K562 (cell line): ENCODE data around the gene ACTN3. TPM values are rescaled to one million over a fixed set of nuclear protein-coding genes. Genes with fewer than 3 reads are reported as not detected.

ENCODE experiments used
- ARID1B ChIP-seq: fragments of 450-650 bp; IDR thresholded peaks from 2 replicates; pipeline ENCODE4 v1.6.1; 2016; ENCODE audit warnings: antibody characterized with exemption, mild to moderate bottlenecking, inconsistent platforms
- CBX8 ChIP-seq: fragments of 200-600 bp; sonication (generic); IDR thresholded peaks from 2 replicates; pipeline ENCODE4 v1.6.1; 2012; ENCODE audit warnings: borderline replicate concordance, mixed run types, low read depth, mild to moderate bottlenecking, moderate library complexity, mixed read lengths, low read length, control low read depth, inconsistent platforms; ENCODE audit not compliant: poor library complexity, severe bottlenecking; ENCODE audit errors: extremely low read depth
- CTBP1 ChIP-seq: fragments of 450-650 bp; IDR thresholded peaks from 2 replicates; pipeline ENCODE4 v1.6.1; 2016; ENCODE audit warnings: borderline replicate concordance
- FOXM1 ChIP-seq, 2 experiments: fragments of 450-650 bp in 1 of 2; sonication (generic) in 1 of 2; formaldehyde crosslinking in 1 of 2; IDR thresholded peaks; 2 replicates each; pipeline versions ENCODE4 v1.6.1 to v1.9.0; 2017 to 2022; ENCODE audit warnings: low read depth in 2 of 2, mild to moderate bottlenecking in 2 of 2, missing genetic modification reagents in 1 of 2, moderate library complexity in 1 of 2
- GTF2A2 ChIP-seq: IDR thresholded peaks from 2 replicates; pipeline ENCODE4 v1.6.1; 2016; ENCODE audit warnings: mild to moderate bottlenecking, missing genetic modification characterization, missing compliant biosample characterization
- JUND ChIP-seq, 2 experiments: IDR thresholded peaks; 2 replicates in 1 of 2; 3 replicates in 1 of 2; pipeline ENCODE4 v1.6.1; 2011; ENCODE audit warnings: borderline replicate concordance in 2 of 2, low read depth in 2 of 2, low read length in 2 of 2, improper control_type of control experiment in 1 of 2, missing biosample characterization in 1 of 2, missing genetic modification characterization in 1 of 2, missing genetic modification reagents in 1 of 2
- LCOR ChIP-seq: sonication (generic); formaldehyde crosslinking; IDR thresholded peaks from 2 replicates; pipeline ENCODE4 v1.8.0; 2022; ENCODE audit warnings: mild to moderate bottlenecking, missing genetic modification reagents
- MAX ChIP-seq: sonication (generic); formaldehyde crosslinking; IDR thresholded peaks from 2 replicates; pipeline ENCODE4 v1.9.0; 2022; ENCODE audit warnings: mild to moderate bottlenecking, missing genetic modification reagents
- MCM7 ChIP-seq, 2 experiments: fragments of 450-650 bp; IDR thresholded peaks; 2 replicates each; pipeline ENCODE4 v1.6.1; 2016 to 2018
- MTA2 ChIP-seq: fragments of 450-650 bp; IDR thresholded peaks from 2 replicates; pipeline ENCODE4 v1.6.1; 2016; ENCODE audit warnings: low read depth
- NFXL1 ChIP-seq: fragments of 450-650 bp; formaldehyde crosslinking; IDR thresholded peaks from 2 replicates; pipeline ENCODE4 v1.4.0; 2021; ENCODE audit warnings: mild to moderate bottlenecking
- PBX2 ChIP-seq, 2 experiments: IDR thresholded peaks in 1 of 2; conservative IDR thresholded peaks in 1 of 2; 2 replicates each; pipeline ENCODE4 v1.6.1; 2016; ENCODE audit warnings: low read depth in 2 of 2, mild to moderate bottlenecking in 1 of 2, missing compliant biosample characterization in 1 of 2, missing genetic modification characterization in 1 of 2, moderate library complexity in 1 of 2
- SIN3B ChIP-seq: fragments of 450-650 bp; IDR thresholded peaks from 2 replicates; pipeline ENCODE4 v1.6.1; 2017; ENCODE audit warnings: low read depth, mild to moderate bottlenecking, moderate library complexity
- SRSF7 ChIP-seq: fragments of 200-400 bp; formaldehyde crosslinking; optimal IDR thresholded peaks from 2 replicates; pipeline ENCODE3; 2017; ENCODE audit warnings: mild to moderate bottlenecking, low read depth, low read length
- TSHZ1 ChIP-seq: fragments of 250-450 bp; sonication (Bioruptor Pico); IDR thresholded peaks from 2 replicates; pipeline ENCODE4 v1.4.0; 2020; ENCODE audit warnings: mild to moderate bottlenecking, moderate library complexity
- ZNF436 ChIP-seq: fragments of 250-450, 450-650 bp; sonication (Bioruptor Pico); formaldehyde crosslinking; IDR thresholded peaks from 2 replicates; pipeline ENCODE4 v1.7.0; 2020; ENCODE audit warnings: mild to moderate bottlenecking
- polyA plus RNA-seq, 8 experiments: library from polyadenylated mRNA; depleted of rRNA in 4 of 8; stranded (reverse) in 5 of 8; unstranded in 3 of 8; fragments of >200 nt; fragmentation: Nextera tagmentation in 2 of 8; fragmentation: Illumina TruSeq in 1 of 8; extraction: Ambion mirVana in 2 of 8; extraction: Trizol in 1 of 8; gene quantifications; 2 replicates each; pipeline versions ENCODE4 v1.2.1 to v1.2.3, GENCODE V29; 2011 to 2014; ENCODE audit warnings: inconsistent platforms in 1 of 8, missing spikeins in 1 of 8
- total RNA-seq, 7 experiments: library from RNA; depleted of rRNA in 6 of 7; stranded (reverse); fragments of >200 nt in 6 of 7; fragmentation: Illumina TruSeq in 2 of 7; extraction: Trizol in 2 of 7; gene quantifications; 2 replicates each; pipeline versions ENCODE4 v1.2.1 to v1.2.3, GENCODE V29; 2011 to 2021; ENCODE audit warnings: low replicate concordance in 1 of 7
- TF ChIP-seq, protein P1 (sequence below): fragments of 200-800 bp; sonication (Bioruptor generic); IDR thresholded peaks from 2 replicates; pipeline ENCODE4 v1.6.1; 2017; ENCODE audit warnings: missing genetic modification characterization, missing compliant biosample characterization

The ACTN3 gene
- total and polyA plus RNA-seq, 9 of the 15 experiments (the other 6 are each of a cell fraction or from before 2014, with no cell fraction given) = not detected

GRCh38 chr11:66568124-66568916, 21.6 kb downstream of the ACTN3 start, which contains the start of gene CTSF (continued):
- TF ChIP-seq SRSF7 (no peak), MTA2 (no peak), GTF2A2 (no peak), MCM7 (IDR thresholded peaks at IDR 0.05) (no peak), CBX8 (no peak), PBX2 (CRISPR knock-in tag; IDR thresholded peaks at IDR 0.05; ENCODE audit: low read depth) (no peak), PBX2 (tag; conservative IDR thresholded peaks at IDR 0.05; ENCODE audit: low read depth) (no peak), NFXL1 (CRISPR knock-in tag) (no peak), ZNF436 (no peak), FOXM1 (IDR thresholded peaks at IDR 0.05; ENCODE audit: low read depth) (no peak), FOXM1 (CRISPR knock-in tag; IDR thresholded peaks at IDR 0.05; ENCODE audit: low read depth) (peak; percentile 73; the same call in 1 of the 2 replicates), TSHZ1 (CRISPR knock-in tag) (no peak), LCOR (CRISPR knock-in tag) (no peak), SIN3B (no peak; the same call in 1 of the 2 replicates), JUND (IDR thresholded peaks at IDR 0.05; ENCODE audit: borderline replicate concordance, low read depth, low read length) (0 out of 2 replicates have a peak, but pooled peaks have one; percentile 6), JUND (tag; IDR thresholded peaks at IDR 0.05; ENCODE audit: borderline replicate concordance, low read depth, low read length) (no peak), ARID1B (peak; percentile 28; the same call in 1 of the 2 replicates), MAX (CRISPR knock-in tag) (peak; percentile 99), CTBP1 (0 out of 2 replicates have a peak, but pooled peaks have one; percentile 36)
- TF ChIP-seq, protein P1, sequence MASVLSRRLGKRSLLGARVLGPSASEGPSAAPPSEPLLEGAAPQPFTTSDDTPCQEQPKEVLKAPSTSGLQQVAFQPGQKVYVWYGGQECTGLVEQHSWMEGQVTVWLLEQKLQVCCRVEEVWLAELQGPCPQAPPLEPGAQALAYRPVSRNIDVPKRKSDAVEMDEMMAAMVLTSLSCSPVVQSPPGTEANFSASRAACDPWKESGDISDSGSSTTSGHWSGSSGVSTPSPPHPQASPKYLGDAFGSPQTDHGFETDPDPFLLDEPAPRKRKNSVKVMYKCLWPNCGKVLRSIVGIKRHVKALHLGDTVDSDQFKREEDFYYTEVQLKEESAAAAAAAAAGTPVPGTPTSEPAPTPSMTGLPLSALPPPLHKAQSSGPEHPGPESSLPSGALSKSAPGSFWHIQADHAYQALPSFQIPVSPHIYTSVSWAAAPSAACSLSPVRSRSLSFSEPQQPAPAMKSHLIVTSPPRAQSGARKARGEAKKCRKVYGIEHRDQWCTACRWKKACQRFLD = peak; percentile 75
